ENCODE data around the gene TCEA2.

The TCEA2 gene

DNA sequence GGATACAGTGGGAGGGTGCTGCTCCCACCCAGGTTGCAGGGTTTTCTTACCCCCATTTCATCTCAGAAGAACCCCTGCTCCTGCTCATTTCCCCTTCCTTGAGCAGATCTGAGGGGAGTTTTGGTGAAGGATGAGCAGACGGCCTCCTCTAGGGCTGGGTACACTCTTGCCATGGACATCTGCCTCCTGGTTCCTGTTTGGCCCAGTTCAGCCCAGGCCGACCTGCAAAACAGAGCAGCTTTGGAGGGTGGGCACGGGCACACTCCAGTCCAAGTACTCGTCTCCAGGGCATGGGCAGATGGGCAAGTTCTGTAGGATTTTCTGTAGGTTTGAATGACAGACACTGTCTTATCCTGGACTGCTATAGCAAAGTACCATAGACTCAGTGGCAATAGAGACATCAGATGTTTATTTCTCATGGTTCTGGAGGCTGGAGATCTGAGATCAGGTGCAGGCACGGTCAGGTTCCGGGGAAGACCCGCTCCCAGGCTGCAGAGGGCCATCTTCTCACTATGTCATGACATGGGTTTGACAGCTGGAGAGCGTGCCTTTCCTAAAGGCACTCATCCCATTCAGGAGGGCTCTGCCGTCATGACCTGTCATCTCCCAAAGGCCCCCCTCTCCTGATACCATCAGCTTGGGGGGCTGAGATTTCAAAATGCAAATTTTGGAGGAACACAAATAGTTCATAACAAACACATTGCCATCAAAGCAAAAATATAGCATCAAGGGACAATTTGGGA is 38.1 kb downstream of the TCEA2 start:
- Histone ChIP-seq H3K27me3 (ENCODE audit: insufficient read depth, low read length) (no peaks in the 10 kb centered on the region), H3K9me2 (ENCODE audit: low read depth, low read length) (no peaks in the 10 kb centered on the region), H3K79me2 (ENCODE audit: insufficient read depth, low read length) (no peaks in the 10 kb centered on the region)

GRCh38 chr20:64101731-64102621 is 39.0 kb downstream of the TCEA2 start:
- H3K4me2 ChIP-seq (ENCODE audit: low read length) = peak overlapping the region; percentile 71
- no peaks in the 10 kb centered on the region for H4K20me1 ChIP-seq (ENCODE audit: insufficient read depth, low read length)
- no peaks in the 10 kb centered on the region for H3K9me2 ChIP-seq (ENCODE audit: low read depth, low read length)
- H3K27me3 ChIP-seq (ENCODE audit: insufficient read depth, low read length) = no peaks in the 10 kb centered on the region
- H3F3A ChIP-seq (ENCODE audit: insufficient read depth, low read length) = no peaks in the 10 kb centered on the region
- H3K36me3 ChIP-seq (ENCODE audit: insufficient read depth, low read length) = no peaks in the 10 kb centered on the region
- H3K4me1 ChIP-seq (ENCODE audit: insufficient read depth, low read length, severe bottlenecking) = peaks cover 40% of the 10 kb centered on the region
- H3K9me3 ChIP-seq (ENCODE audit: low read length) = no peaks in the 10 kb centered on the region
- no peak overlapping the region for H3K27ac ChIP-seq (ENCODE audit: low read depth, low read length, poor library complexity, severe bottlenecking)
- peak; percentile 83 for TF ChIP-seq CTCF (IDR thresholded peaks at IDR 0.05; ENCODE audit: low read length)
- TF ChIP-seq EZH2 (IDR thresholded peaks at IDR 0.05; ENCODE audit: borderline replicate concordance, low read length) = no peak
- H2AFZ ChIP-seq (ENCODE audit: low read length) = no peak overlapping the region
- peak overlapping the region; percentile 55 for H3K4me3 ChIP-seq (ENCODE audit: low read depth, low read length, poor library complexity, severe bottlenecking)
- peak overlapping the region; percentile 45 for H3K9ac ChIP-seq (ENCODE audit: low read length)
- H3K79me2 ChIP-seq (ENCODE audit: insufficient read depth, low read length) = no peaks in the 10 kb centered on the region

More for the DNA sequence above, 38.1 kb downstream of the TCEA2 start:
- H3K9ac ChIP-seq (ENCODE audit: low read length) = peak overlapping the region; percentile 4; the same call in 1 of the 2 replicates
- no peaks in the 10 kb centered on the region for H3K36me3 ChIP-seq (ENCODE audit: insufficient read depth, low read length)
- H3K4me1 ChIP-seq (ENCODE audit: insufficient read depth, low read length, severe bottlenecking) = peaks cover 40% of the 10 kb centered on the region
- H3K9me3 ChIP-seq (ENCODE audit: low read length) = no peaks in the 10 kb centered on the region
- H3K27ac ChIP-seq (ENCODE audit: low read depth, low read length, poor library complexity, severe bottlenecking) = peak overlapping the region; percentile 74
- H4K20me1 ChIP-seq (ENCODE audit: insufficient read depth, low read length) = no peaks in the 10 kb centered on the region
- TF ChIP-seq EZH2 (IDR thresholded peaks at IDR 0.05; ENCODE audit: borderline replicate concordance, low read length) = no peak
- no peak for TF ChIP-seq CTCF (IDR thresholded peaks at IDR 0.05; ENCODE audit: low read length)
- H3K4me3 ChIP-seq (ENCODE audit: low read depth, low read length, poor library complexity, severe bottlenecking) = peak overlapping the region; percentile 55
- H3F3A ChIP-seq (ENCODE audit: insufficient read depth, low read length) = no peaks in the 10 kb centered on the region
- peak overlapping the region; percentile 71; the same call in 1 of the 2 replicates for H3K4me2 ChIP-seq (ENCODE audit: low read length)
- H2AFZ ChIP-seq (ENCODE audit: low read length) = no peak overlapping the region

GRCh38 chr20:64102647-64103354 is 39.8 kb downstream of the TCEA2 start:
- peak overlapping the region; percentile 71 for H3K4me2 ChIP-seq (ENCODE audit: low read length)
- TF ChIP-seq CTCF (IDR thresholded peaks at IDR 0.05; ENCODE audit: low read length) = no peak
- no peak for TF ChIP-seq EZH2 (IDR thresholded peaks at IDR 0.05; ENCODE audit: borderline replicate concordance, low read length)
- no peak overlapping the region for H2AFZ ChIP-seq (ENCODE audit: low read length)
- H3K27me3 ChIP-seq (ENCODE audit: insufficient read depth, low read length) = no peaks in the 10 kb centered on the region
- H3K9me2 ChIP-seq (ENCODE audit: low read depth, low read length) = no peaks in the 10 kb centered on the region
- no peak overlapping the region for H3K27ac ChIP-seq (ENCODE audit: low read depth, low read length, poor library complexity, severe bottlenecking)
- no peaks in the 10 kb centered on the region for H3K79me2 ChIP-seq (ENCODE audit: insufficient read depth, low read length)
- no peaks in the 10 kb centered on the region for H3K36me3 ChIP-seq (ENCODE audit: insufficient read depth, low read length)
- peak overlapping the region; percentile 55 for H3K4me3 ChIP-seq (ENCODE audit: low read depth, low read length, poor library complexity, severe bottlenecking)
- H4K20me1 ChIP-seq (ENCODE audit: insufficient read depth, low read length) = no peaks in the 10 kb centered on the region
- peaks cover 48% of the 10 kb centered on the region for H3K4me1 ChIP-seq (ENCODE audit: insufficient read depth, low read length, severe bottlenecking)
- H3F3A ChIP-seq (ENCODE audit: insufficient read depth, low read length) = no peaks in the 10 kb centered on the region
- H3K9ac ChIP-seq (ENCODE audit: low read length) = peak overlapping the region; percentile 45; the same call in 1 of the 2 replicates
- H3K9me3 ChIP-seq (ENCODE audit: low read length) = no peaks in the 10 kb centered on the region

Data from OCI-LY1 (cell line).